GM10847 (cell line): Measurements from ENCODE around the gene TMEM219.
A peak's percentile ranks its signal among the peaks of the same experiment; 100 is the strongest.

Experiments
- POLR2A ChIP-seq: IDR thresholded peaks from 2 replicates; pipeline ENCODE4 v1.6.1; 2011; ENCODE audit not compliant: insufficient read length; ENCODE audit errors: extremely low read depth

TMEM219 gene, protein sequence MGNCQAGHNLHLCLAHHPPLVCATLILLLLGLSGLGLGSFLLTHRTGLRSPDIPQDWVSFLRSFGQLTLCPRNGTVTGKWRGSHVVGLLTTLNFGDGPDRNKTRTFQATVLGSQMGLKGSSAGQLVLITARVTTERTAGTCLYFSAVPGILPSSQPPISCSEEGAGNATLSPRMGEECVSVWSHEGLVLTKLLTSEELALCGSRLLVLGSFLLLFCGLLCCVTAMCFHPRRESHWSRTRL

DNA sequence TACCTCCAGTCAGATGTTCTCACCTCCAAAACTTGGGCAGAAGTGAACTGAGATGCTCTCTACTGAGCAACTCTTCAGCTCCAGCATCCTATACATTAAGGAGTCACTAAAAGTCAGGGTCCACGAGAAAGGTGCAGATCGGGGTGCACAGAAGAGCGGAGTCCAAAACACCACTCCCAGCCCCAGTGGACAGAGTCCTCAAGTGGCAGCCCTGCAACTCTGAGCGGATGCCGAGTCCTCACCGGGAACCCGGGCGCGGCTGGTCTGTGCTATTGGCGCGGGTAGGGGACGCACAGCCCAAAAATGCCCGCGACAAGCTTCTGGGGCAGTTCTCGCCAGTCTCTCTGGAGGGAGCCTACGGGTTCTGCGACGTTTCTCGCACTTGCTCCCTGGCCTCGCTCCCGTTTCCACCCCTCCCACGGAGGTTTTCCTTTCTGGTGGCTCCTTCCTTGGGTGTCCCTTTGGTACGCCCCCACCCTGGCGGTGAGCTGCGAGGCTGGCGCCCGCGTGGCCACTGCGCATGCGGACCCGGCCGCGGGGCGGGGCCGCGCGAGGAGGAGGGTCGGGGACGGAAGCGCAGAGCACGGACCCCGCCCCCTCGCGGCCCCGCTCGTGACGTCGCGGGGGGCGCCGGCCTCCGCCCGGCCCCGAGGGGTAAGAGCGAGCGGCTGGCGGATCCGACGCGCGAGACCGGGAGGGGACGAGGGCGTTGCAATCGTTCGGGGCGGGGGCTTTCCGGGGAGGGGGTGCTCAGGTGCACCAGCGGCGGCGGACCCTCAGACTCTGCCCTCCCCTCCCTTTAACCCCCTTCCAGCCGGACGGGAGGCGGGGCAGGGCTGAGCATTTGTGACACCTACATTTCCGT is at the start of gene TMEM219:
Gene TMEM219, plus strand, starts transcription at position 601 of the 865 bp plus-strand sequence. CDS start 1,065 bp downstream, outside the sequence.
- peak; percentile 55 for TF ChIP-seq POLR2A

DNA sequence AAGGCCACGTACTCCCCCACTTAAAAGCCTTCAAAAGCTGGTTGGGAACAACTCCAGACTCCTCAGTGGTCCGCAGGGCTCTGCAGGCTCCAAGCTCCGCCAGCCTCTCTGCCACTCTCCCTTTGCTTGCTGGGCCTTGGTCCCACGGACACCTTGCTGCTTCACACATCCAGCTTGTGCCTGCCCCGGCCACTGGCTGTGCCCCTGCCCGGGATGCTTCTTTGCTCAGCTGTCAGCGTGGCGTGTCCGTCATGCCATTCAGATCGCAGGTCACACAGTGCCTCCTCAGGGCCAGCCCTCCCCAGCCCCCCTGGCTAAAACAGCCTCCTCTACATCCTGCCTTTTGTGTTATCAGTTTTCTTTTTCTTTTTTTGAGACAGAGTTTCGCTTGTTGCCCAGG is 49.8 kb upstream of the TMEM219 start:
- TF ChIP-seq POLR2A: no peak

DNA sequence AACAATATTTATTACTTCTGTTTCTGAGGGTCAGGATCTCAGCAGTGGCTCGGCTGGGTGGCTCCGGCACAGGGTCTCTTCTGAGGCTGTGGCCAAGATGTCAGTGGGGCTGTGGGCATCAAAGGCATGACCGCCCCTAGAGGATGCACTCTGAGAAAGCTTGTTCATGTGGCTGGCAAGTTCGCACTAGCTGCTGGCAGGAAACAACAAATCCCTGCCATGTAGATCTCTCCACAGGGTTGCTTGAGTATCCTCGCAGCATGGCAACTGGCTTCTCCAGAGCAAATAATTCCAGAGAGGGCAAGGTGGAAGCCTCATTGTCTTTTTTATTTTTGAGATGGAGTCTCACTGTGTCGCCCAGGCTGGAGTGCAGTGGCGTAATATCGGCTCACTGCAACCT is 48.4 kb upstream of the TMEM219 start:
- TF ChIP-seq POLR2A: no peak

DNA sequence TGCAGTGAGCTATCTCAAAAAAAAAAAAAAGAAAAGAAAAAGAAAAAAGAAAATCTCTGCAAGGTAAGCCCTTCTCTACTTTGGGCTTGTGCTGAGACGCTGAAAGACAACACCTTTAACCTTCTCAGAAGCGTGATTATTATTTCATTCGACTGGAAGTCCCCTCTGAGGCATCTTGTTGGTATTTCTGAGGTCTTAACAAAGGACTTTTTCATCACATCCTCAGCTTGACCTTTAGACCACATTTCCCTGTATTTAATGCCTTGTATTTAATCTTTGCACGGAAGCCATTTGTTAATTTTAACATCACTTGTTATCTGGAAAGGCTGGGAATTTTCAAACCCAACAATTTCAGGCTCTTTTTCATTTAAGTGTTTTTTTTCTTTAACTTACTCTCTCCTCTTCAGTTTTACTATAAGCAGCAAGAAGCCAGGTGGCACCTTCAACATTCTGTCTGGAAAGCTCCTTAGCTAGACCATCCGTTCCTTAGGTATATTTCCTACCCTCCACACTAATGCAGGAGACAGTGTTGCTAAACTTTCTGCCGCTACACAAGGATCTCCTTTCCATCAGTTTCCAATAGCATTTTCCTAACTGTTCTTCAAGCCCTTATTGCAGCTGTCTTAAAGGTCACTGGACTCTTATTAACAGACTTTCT is 46.2 kb upstream of the TMEM219 start:
- TF ChIP-seq POLR2A: no peak

DNA sequence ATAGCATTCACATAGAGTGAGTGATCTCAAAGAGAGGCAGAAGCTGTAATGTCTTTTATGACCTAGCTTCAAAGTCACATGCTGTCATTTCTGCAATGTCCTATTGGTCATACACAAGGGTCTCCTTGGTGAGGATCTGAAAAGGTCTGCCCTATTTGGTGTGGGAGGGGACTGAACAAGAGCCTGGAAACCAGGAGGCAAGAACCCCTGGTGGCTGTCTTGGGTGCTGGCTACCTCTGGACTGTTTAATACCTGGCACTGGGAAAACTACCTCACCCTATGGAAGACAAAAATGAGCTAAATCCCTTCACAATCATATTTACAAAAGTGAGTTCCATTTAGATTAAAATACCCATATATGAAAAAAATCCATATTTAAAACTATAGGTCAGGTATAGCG is 44.9 kb upstream of the TMEM219 start:
- TF ChIP-seq POLR2A: no peak

DNA sequence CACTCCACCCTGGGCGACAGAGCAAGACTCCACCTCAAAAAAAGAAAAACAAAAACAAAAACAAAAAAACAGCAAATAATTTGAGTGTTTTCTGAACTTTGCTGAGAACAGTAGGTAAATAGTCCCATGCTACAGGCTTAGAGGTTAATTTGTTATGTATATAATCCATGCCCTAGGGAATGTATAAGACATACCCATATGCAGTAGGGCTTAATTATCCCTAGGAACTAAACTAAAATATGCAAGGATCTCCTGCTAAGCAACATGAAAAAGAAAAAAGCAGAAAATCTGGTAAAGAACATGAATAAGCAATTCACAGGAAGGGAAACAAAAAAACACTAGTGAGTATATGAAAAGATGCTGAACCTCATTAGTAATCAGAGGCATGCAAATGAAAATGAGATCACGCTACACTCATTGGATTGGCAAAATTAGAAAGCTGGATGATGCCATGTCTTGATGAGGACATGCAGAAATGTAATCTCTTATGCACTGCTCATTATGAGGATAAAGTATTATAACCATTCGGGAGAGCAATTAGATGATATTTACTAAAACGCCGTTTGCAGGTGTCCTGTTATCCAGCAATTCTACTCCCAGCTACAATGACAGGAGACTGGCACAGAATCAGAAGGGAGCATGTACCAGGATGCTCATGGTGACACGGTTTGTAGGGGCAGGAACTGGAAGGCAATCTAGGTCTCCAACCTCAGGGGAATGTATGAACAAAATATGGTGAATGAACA is 41.4 kb upstream of the TMEM219 start:
- no peak for TF ChIP-seq POLR2A

DNA sequence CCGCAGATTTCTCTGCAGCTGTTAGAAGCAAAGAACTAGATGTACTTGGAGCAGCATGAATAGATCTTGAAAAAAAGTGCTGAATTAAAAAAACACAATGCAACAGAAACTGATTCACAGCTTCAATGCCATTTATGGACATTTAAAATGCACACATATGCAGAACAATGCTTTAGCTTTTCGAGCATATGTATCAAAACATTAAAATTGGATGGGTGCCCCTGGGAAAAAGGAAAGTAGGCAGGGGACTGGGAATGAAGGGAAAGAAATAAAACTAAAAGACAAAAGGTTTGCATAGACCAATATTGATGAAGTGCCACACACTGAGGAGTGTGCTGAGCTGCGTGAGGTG is 40.9 kb upstream of the TMEM219 start:
- no peak for TF ChIP-seq POLR2A

DNA sequence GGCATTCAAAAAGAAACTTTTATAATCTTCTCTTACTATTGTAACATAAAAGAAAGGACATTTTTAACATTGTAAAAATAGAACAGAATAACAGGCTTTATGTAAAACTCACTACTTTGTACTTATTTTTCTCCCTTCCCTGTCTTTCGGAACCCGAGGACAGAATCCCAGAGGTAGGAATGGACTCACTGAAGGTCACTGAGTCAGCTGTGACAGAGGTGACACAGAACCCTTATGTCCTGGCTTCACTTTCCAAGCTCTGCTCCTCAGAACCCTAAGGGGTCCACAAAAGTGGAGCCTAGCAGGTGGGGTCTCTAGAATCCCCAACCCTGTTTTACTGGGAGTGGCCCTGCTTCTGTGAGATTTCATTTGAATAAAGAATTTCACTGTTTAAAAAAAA is 39.6 kb upstream of the TMEM219 start:
- no peak for TF ChIP-seq POLR2A

DNA sequence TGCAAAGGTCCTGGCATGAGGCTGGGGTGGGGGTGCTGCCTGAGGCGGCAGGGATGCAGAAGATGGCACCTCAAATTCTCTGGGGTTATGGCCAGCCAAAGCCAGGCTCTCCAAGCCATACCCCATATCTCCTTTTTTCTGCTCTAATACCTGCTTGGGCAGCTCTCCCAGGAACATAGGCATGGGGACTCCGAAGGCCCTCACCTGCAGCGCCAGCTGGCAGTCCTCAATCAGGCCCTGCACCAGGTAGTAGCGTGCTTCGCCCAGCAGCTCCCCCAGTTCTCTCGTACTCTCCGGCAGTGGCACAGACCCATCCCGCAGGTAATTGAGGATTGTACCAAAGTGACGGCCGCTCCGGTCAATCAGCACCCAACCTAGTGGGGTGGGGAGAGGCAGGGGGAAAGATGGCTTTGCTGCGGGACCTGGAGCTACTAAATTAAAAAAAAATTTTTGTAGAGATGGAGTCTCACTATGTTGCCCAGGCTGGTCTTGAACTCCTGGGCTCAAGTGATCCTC is 38.8 kb upstream of the TMEM219 start:
- TF ChIP-seq POLR2A: no peak

DNA sequence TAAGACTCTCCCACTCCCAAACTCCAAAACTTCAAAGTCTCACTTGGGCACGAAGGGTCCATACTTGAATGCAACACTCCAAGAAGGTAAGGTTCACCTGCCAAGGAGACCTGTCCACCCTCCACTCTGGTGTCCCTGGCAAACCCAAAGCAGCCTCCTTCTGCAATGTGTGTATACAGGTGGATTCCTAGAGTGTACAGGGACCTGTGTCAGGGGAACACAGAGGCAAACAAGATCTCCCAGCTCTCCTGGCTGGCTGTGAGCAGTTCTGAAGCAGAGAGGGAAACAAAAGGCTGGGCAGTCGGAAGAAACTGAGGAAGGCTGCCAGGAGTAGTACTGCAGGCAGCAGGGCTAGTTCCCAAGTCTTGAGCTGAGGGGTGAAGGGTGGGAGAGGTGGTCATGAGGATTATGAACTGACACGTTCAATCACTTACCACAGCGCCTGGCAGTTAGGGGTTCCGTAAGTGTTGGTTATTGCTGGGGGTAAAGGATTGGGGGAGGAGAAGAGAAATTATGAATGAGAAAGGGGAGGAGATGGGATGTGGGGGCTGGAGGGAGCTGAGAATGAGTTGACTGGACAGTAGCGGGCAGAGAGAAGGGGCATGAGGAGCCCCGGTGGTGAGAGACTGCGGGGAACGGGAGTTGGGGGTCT is 36.6 kb upstream of the TMEM219 start:
- no peak for TF ChIP-seq POLR2A

DNA sequence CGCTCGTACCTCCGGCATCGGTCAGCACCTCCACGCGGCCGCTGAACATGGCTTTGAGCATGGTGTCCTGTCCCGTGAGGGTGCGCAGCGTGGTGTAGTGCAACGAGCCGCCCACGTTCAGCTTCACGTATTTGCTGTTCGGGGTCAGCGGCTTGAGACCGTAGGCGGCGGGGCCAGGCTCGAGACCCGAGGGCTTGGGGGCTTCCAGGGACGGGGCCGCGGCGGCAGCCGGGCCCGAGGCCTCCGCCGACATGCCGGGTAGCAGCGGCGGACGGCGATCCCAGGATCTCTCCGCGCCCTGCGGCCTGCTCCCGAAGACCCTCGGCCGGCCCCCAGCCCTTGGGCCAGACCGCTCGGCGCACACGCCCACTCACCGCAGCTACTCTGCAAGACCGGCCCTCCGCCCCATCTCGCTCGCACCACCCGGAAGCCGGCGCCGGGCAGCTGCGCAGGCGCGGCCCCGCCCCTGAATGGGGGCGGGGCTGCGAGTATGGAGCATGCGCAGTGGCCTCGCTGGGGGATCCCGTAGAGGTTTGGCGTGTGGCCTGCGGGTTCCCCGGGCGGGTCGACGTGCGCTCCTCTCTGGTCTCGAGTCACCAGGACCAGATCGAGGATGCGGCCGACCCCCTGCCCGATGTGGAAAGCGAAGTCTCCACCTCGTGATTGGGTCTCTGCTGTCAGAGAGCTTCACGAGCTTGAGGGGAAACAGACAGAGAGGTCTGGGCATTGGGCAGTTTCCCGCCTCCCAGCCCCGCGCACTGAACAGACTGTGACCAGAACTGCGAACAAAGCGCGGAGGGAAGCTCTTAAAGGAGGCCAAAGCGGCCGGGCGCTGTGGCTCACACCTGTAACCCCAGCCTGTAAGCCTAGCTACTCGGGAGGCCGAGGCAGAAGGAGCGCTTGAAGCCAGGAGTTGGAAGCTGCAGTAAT is 35.8 kb upstream of the TMEM219 start, which contains the start of gene KCTD13:
Gene KCTD13, minus strand, starts transcription at position 446 of the 930 bp plus-strand sequence. Its CDS starts 193 bp downstream, at position 253.
- peak; percentile 89 for TF ChIP-seq POLR2A

DNA sequence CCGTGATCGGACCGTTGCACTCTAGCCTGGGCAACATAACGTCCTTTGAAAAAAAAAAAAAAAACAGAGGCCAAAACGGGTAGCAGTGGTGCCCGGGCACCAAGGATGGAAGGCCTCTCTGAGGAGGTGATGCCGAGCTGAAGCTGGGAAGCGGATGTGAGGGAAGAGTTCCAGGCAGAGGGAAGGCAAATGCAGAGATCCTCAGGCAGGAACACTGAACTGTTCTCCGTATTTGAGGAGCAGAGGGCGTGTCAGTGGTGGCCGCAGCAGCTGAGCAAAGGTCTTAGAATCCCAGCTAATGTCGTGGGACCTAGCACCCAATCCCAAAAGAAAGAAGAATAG is 35.2 kb upstream of the TMEM219 start:
- TF ChIP-seq POLR2A: no peak

DNA sequence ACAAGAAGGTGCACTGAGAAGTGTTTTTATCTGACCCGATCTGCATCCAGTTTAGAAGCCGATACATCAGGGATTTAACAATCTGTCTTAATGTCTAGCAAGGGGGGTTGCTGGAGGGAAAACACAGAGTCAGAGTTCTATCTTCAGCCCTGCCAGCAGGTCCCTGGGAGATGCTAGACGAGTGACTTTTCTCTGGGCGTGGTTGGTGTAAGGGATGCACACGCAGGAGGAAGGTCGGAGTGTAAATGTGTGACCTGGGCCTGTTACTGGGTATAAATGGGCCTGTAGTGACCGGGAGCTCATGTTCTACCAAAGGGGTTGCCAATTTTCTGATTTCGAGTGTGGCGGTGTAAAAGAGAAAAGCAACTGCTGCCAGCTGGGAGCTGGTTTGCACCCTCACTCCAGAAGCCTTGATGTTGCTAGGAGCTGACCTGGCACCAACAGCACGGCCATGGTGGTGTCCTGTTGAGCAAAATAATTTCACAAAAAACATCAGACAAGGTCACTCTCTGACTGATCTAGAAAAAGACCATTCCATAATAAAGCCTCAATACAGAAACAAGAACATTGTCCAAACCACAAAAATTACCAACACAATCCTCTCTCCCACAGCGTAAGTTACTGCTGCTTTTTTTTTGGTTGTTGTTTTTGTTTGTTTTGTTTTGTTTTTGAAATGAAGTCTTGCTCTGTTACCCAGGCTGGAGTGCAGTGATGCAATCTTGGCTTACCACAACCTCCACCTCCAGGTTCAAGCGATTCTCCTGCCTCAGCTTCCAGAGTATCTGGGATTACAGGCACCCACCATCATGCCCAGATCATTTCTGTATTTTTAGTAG is 34.6 kb upstream of the TMEM219 start:
- no peak for TF ChIP-seq POLR2A
